ENCODE measurements around the gene EPS8.

Gene EPS8

GRCh38 chr12:15714256-15714655 lies 74.9 kb downstream of the EPS8 start:
- DNase-seq, result no peak

- DNase-seq, result no peak
Measured at GRCh38 chr12:15712823-15713660, 76.1 kb downstream of the EPS8 start.

- no peak for DNase-seq
Measured at GRCh38 chr12:15712160-15712559, 77.0 kb downstream of the EPS8 start.

GRCh38 chr12:15710860-15711510 lies 78.2 kb downstream of the EPS8 start:
- no peak for DNase-seq

DNA sequence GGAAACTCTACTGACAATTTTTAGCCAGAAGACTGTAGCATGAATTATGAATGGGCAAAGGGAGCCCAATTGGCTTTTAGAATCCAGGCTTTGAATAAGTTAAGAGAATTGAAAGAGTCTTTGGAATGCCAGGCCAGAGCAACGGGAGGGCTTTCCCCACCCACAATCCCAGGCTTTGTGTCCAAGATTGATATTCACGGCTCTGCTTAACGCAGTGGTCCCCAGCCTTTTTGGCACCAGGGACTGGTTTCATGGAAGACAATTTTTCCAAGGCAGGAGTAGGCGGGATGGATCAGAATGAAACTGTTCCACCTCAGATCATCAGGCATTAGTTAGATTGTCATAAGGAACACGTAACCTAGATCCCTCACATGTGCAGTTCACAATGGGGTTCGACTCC lies 79.6 kb downstream of the EPS8 start:
- DNase-seq, result no peak

DNA sequence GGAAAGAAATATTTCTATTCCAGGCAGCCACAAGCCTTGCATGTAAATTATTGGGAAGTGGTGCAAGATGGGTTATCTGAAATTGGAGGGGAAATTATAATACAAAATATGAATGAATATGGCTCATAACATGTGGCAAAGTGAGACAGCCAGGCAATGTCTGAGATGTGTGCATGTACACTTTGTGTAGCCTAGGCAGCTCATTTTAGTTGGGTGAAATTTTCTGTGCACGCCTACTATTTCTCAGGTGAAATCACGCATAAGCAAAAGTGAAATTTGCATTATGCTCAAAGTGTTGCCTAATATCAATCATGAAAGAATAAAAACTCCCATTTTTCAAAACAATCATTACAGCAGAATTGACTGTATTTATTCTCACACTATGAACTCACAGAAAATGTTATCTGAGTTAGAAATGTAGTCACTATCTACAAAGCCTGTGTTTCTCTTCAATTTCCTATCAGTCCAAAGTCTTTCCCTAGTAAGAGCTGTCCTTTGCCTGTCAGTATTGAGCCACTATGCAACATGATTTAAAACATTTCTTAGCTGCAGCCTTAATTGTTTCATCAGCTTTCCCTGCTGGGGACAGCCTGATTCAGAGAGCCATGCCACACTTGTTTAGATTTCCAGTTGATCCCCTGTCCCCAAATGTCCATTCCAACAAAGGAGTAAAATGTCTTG lies 80.7 kb downstream of the EPS8 start:
- no peak for DNase-seq

DNA sequence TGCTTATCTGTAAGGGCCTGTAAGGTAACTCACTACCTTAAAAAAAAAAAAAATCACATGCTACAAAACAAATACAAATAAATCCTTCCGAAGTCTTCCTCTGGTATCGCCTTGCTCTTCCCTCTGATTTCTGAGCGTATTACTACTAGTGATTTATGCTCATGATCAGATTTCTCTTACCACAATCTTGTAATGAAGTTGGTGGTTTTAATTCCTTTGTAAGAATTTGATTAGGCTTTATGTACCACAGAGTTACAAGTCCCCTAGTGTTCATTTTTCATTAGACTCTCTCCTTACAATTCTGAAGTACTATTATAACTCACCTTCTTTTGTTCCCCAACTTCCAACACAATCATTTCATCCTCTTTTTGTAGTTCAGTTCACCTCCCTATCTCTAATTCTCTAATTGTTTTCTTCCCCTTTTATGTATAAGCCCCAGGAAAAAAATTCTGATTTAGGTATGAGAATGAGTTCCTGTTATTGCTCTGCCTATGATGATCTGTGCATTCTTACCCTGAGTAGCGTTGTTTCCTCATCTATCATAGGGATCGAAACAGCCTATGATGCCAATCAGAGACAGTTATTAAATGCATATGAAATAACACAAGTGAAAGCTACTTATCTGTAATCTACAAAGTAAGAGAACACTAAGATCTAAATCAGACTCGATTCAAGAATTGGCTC lies 81.5 kb downstream of the EPS8 start:
- DNase-seq, result no peak

DNA sequence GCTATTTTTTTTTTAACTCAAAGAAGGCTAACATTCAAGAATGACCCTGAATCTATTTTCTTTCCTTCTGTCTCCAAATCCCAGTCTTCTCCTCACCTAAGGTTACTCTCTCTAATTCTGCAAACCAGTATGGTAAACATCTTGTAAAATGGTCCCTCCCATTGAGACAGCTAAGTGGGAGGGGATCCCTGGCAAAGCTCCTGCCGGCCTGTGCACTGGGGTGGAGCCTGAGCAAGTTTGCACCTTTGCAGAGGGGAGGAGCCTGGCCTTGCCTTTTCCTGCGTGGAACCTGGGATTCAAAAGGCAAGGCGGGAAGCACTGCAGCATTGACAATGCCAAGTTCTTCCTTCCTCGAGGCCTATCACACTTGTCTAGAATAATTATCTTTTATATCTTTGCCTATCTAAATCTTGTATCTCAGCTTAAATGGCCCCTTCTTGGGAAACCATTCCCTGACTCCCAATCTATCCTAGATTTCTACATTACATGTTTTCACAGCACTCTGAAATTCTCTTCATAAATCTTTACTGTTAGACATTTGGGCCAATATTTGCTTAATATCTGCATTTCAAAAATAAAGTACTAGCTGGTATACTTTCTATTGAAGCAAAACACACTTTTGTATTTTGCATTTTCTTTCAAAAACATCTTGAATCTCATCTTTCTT lies 83.0 kb downstream of the EPS8 start:
- DNase-seq, result no peak

DNA sequence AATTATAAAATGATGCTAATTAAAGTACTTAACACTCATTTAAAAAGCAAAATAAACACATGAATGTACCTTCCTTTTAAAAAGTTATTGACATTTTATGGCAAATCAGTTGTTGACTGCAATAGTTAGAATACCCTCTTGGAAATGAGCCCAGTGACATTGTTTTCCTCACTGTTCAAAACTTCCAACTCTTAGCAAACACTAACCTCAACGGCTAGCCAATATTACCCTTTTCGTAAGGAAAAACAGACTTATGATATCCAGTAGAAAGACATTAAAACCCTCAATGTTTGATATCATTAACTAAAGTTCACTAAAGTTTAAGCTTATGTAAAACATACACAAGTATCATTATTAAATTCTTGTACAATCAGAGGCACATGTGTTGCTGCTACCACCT lies 83.6 kb downstream of the EPS8 start:
- DNase-seq, result no peak

- no peak for DNase-seq
Measured at GRCh38 chr12:15702276-15702675, 86.9 kb downstream of the EPS8 start.

DNA sequence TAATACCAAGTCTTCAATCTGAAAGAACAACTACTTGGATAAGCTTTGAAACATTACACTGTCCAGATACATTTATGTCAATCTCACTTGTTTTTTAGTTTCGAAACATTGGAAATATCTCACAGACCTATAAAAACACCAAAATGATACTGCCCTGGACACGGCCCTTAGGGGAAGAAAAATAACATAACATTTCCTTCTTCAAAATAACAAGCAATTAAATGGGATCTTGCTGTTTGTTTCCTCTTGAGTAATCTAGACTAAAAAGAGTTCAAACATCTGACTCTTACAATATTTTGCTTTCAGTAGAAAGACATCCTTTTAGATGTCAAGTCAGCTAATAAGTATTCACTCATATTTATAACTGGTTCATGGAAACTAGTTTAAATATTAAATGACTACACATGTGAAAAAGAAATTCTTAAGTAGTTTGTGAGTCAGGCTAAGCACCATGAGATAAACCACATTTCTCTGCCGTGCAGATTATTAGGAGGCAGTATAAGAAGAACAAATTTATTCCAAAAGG lies 87.5 kb downstream of the EPS8 start:
- peak; percentile 77 for DNase-seq

DNA sequence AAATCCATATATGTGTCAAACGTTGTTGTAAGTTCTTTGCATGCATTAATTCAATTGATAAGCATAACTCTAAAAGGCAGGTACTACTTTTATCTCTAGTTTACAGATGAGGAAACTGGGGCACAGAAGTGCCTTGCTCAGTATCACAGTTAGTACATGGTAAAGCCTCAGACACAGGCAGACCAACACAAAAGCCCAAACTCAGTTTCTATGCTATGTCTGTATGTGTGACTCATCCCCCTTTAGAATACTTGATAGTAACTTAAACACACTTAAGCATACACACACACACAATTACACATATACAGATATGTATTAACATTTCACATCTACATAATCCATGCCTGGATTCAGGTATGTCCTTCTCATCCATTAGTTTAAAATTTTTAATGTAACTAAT lies 88.0 kb downstream of the EPS8 start:
- DNase-seq, result peak; percentile 80

- DNase-seq, result peak; percentile 96
Measured at GRCh38 chr12:15700595-15700994, 88.6 kb downstream of the EPS8 start.

DNA sequence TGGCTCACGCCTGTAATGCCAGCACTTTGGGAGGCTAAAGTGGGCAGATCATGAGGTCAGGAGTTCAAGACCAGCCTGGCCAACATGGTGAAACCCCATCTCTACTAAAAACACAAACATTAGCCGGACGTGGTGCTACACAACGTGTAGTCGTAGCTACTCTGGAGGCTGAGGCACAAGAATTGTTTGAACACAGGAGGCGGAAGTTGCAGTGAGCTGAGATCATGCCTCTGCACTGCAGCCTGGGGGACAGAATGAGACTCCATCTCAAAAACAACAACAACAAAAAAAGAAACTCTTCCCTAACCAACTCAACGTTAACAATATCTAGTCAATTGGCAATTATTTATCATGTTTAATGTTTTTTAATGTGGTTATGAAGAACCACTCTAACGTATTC lies 89.3 kb downstream of the EPS8 start:
- no peak for DNase-seq

DNA sequence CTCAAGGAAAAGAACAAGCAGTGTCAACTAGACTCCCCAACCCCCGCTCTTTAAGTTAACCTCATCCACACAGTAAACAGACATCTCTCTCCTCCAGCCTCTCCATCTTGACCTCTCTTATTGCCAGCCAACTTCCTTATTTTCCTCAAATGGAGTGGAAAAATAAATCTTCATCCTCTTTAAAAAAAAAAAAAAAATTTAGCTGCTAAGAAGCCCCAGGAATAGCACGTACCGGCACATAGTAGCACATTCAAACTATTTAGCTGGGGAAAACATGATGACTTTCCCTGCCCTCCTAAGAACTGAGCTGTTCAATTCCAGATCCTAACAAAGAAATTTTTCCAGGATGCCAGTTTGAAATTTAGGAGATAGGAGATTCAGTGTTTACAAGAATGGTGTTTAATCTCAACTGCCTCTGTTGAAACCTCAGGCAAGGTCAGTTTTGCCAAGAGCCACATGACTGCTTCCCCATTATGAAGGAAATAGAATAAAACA lies 90.8 kb downstream of the EPS8 start:
- no peak for DNase-seq

DNA sequence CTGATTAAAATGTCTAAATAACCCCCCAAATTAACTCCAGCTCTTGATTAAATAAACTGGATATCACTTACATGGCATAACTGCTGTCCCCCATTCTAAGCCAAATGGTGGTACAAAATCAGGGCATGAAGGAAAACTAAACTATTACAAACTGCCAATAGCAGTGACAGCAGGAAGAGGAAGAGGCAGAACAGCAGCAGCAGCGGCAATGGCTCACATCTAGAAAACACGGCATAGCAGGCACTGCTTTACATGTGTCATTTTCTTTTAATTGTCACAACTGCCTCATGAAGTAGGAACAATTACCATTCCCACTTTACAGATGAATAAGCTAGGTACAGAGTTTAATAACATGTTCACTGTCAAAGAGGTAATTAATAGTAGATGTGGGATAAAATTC lies 92.0 kb downstream of the EPS8 start:
- no peak for DNase-seq

DNA sequence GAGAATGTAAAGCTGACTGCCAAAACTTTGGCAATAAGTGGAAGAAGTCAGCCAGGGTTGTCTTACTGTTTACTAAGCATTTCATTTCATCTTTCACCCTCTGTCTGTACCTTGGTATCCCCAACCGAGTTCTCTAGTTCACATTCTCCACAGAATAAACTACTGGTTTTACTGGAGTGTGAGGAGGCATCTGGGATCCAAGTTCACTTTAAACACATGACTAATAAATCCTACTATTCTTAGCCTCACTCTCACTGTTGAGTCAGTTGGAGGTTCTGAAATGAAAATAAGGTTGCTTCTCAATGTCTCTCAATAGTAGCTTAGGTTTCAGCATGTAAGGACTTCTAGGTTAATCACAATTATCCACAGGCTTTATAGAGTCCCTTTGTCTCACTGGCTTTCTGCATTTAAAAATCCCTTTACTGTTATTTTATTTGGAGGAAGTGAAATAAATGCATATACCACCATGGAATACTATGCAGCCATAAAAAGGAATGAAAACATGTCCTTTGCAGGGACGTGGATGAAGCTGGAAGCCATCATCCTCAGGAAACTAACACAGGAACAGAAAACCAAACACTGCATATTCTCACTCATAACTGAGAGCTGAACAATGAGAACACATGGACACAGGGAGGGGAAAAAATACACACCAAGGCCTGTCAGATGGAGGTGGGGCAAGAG lies 95.8 kb downstream of the EPS8 start:
- peak; percentile 77 for DNase-seq

DNA sequence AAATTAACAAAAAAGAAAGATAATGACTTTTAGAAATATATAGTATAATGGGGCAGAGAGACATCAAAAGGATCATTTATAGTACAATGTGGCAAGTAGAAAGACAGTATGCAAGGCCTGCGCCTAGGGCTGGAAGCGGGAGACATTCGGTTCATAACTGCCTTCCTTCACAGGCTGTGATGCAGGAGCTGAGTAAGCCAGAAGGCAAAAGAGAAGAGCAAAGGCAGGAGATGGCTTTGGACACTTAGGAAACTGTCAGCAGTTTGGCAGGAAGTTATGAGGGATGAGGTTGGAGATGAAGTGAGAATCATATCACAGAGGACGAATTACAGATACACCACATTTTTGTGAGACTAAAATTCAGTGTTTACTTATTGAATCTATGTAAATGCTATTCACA lies 97.8 kb downstream of the EPS8 start:
- peak; percentile 39 for DNase-seq

- DNase-seq, result no peak
Measured at GRCh38 chr12:15690320-15690719, 98.9 kb downstream of the EPS8 start.

GRCh38 chr12:15689751-15690191 lies 99.4 kb downstream of the EPS8 start:
- DNase-seq, result no peak
